Endothelial cell of umbilical vein (primary cell): ENCODE data around the gene ATAD1.

ENCODE experiments used
- POLR2A ChIP-seq: IDR thresholded peaks from 2 replicates; pipeline ENCODE4 v1.6.1; 2012; ENCODE audit warnings: low read depth, mild to moderate bottlenecking, control low read depth, low read length
- POLR2AphosphoS5 ChIP-seq: IDR thresholded peaks from 2 replicates; pipeline ENCODE4 v1.6.1; 2012; ENCODE audit warnings: low read depth, mild to moderate bottlenecking, control low read depth, low read length, moderate library complexity; ENCODE audit not compliant: insufficient read depth
- TF ChIP-seq, protein P1 (sequence below), 2 donors: IDR thresholded peaks; 1 replicate in 1 of 2; 2 replicates in 1 of 2; pipeline ENCODE4 v1.5.1; 2011; ENCODE audit warnings: low read length in 2 of 2, mild to moderate bottlenecking in 2 of 2, moderate library complexity in 2 of 2, control low read depth in 1 of 2, inconsistent platforms in 1 of 2, low read depth in 1 of 2; ENCODE audit not compliant: insufficient read depth in 1 of 2; ENCODE audit errors: extremely low read depth in 1 of 2

DNA sequence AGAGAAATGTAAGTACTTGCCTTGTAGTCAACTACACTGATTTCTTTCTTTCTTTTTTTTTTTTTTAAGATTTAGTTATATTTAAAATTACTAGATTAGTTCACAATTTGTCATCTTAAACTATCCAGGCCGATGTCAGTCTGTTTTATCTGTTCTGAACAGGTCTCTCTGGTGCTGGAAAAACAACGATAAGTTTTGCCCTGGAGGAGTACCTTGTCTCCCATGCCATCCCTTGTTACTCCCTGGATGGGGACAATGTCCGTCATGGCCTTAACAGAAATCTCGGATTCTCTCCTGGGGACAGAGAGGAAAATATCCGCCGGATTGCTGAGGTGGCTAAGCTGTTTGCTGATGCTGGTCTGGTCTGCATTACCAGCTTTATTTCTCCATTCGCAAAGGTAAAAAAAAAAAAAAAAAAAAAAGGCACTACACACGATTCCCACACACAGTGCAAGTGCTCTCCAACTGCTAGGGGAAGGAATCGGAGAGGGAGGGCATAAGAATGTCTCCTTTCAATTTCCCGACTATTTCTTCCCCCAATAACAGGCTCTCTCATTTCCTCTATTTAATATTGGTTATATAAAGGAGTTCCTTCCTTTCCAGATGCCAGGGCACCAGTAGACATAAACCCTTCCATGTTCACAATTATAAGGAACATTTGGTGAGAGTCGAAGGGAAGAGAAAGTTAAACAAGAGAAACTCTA, 105.0 kb downstream of the ATAD1 start:
- TF ChIP-seq, protein P1, sequence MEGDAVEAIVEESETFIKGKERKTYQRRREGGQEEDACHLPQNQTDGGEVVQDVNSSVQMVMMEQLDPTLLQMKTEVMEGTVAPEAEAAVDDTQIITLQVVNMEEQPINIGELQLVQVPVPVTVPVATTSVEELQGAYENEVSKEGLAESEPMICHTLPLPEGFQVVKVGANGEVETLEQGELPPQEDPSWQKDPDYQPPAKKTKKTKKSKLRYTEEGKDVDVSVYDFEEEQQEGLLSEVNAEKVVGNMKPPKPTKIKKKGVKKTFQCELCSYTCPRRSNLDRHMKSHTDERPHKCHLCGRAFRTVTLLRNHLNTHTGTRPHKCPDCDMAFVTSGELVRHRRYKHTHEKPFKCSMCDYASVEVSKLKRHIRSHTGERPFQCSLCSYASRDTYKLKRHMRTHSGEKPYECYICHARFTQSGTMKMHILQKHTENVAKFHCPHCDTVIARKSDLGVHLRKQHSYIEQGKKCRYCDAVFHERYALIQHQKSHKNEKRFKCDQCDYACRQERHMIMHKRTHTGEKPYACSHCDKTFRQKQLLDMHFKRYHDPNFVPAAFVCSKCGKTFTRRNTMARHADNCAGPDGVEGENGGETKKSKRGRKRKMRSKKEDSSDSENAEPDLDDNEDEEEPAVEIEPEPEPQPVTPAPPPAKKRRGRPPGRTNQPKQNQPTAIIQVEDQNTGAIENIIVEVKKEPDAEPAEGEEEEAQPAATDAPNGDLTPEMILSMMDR (IDR thresholded peaks at IDR 0.05; ENCODE audit: extremely low read depth in 1 of 2, insufficient read depth in 1 of 2, low read depth in 1 of 2, low read length in 2 of 2), result no peak
- TF ChIP-seq POLR2A, result no peak
- no peak for TF ChIP-seq POLR2AphosphoS5
